ENCODE results near the gene C9orf72. TPM values are rescaled to one million over a fixed set of nuclear protein-coding genes. Genes with fewer than 3 reads are reported as not detected.

Gene C9orf72
- total RNA-seq, 3 donors from 2014 or later (not counting 1 experiment from before 2014, with no cell fraction given): 12.5 to 19.0 (median 16.8) TPM

DNA sequence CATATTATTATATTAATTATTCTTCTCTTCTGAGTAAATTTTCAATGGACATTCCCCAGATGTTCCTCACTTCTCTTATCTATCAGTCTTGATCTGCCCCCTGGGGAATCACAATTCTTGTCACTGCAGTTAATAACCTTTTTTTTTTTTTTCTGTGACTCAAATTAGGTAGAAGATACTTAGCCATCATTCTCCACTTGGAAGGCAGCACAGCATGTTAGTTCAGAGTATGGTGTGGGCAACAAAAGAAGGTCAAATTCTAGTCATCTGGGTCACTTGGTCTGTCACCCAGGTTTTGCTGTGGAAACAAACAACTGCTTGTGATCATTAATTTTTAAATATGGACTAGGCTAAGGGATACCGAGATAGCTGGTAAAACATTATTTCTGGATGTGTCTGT, 35.5 kb downstream of the C9orf72 start:
- H3K27ac ChIP-seq (ENCODE audit: low read length): no peak overlapping the region
- Mint-ChIP-seq H3K27me3 (ENCODE audit: low read depth in 2 of 2) (no peaks in the 10 kb centered on the region), H3K4me1 (no peaks in the 10 kb centered on the region), H3K36me3 (no peaks in the 10 kb centered on the region), H3K4me3 (no peak overlapping the region), H3K27ac (no peak overlapping the region), H3K9me3 (no peaks in the 10 kb centered on the region)
- intact Hi-C loops (cut with micrococcal nuclease): loop anchor here (10.0 kb wide), 1 partner anchor 503 kb away; no protein-coding TSS in a partner anchor
- H3K4me1 ChIP-seq (ENCODE audit: control insufficient read depth, insufficient read depth, low read length): no peaks in the 10 kb centered on the region
- ATAC-seq (no peak), DNase-seq (no peak)
- no peaks in the 10 kb centered on the region for H3K36me3 ChIP-seq (ENCODE audit: control insufficient read depth, insufficient read depth, low read length)
- H3K9me3 ChIP-seq (ENCODE audit: control insufficient read depth, insufficient read depth, low read length): no peaks in the 10 kb centered on the region
- no peaks in the 10 kb centered on the region for H3K27me3 ChIP-seq (ENCODE audit: control insufficient read depth, insufficient read depth, low read length)
- H3K4me3 ChIP-seq (ENCODE audit: low read length): no peak overlapping the region
- TF ChIP-seq, protein P1, sequence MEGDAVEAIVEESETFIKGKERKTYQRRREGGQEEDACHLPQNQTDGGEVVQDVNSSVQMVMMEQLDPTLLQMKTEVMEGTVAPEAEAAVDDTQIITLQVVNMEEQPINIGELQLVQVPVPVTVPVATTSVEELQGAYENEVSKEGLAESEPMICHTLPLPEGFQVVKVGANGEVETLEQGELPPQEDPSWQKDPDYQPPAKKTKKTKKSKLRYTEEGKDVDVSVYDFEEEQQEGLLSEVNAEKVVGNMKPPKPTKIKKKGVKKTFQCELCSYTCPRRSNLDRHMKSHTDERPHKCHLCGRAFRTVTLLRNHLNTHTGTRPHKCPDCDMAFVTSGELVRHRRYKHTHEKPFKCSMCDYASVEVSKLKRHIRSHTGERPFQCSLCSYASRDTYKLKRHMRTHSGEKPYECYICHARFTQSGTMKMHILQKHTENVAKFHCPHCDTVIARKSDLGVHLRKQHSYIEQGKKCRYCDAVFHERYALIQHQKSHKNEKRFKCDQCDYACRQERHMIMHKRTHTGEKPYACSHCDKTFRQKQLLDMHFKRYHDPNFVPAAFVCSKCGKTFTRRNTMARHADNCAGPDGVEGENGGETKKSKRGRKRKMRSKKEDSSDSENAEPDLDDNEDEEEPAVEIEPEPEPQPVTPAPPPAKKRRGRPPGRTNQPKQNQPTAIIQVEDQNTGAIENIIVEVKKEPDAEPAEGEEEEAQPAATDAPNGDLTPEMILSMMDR (IDR thresholded peaks at IDR 0.05): no peak
- WGBS (ENCODE audit: insufficient coverage): 100% methylated on average over 1 of the region's 1 CpG

GRCh38 chr9:27537027-27537435, 36.2 kb downstream of the C9orf72 start:
- DNase-seq (no peak), ATAC-seq (no peak)
- Mint-ChIP-seq H3K4me1 (no peaks in the 10 kb centered on the region), H3K27ac (no peak overlapping the region), H3K9me3 (no peaks in the 10 kb centered on the region), H3K4me3 (no peak overlapping the region), H3K36me3 (no peaks in the 10 kb centered on the region), H3K27me3 (ENCODE audit: low read depth in 2 of 2) (no peaks in the 10 kb centered on the region)
- intact Hi-C loops (cut with micrococcal nuclease): loop anchor here (10.0 kb wide), 1 partner anchor 502 kb away; no protein-coding TSS in a partner anchor
- 96% methylated on average over 7 of the region's 7 CpGs for WGBS (ENCODE audit: insufficient coverage)
- no peak overlapping the region for H3K4me3 ChIP-seq (ENCODE audit: low read length)
- no peak overlapping the region for H3K27ac ChIP-seq (ENCODE audit: low read length)
- H3K36me3 ChIP-seq (ENCODE audit: control insufficient read depth, insufficient read depth, low read length): no peaks in the 10 kb centered on the region
- TF ChIP-seq, protein P1 (IDR thresholded peaks at IDR 0.05): no peak
- H3K27me3 ChIP-seq (ENCODE audit: control insufficient read depth, insufficient read depth, low read length): no peaks in the 10 kb centered on the region
- no peaks in the 10 kb centered on the region for H3K9me3 ChIP-seq (ENCODE audit: control insufficient read depth, insufficient read depth, low read length)
- H3K4me1 ChIP-seq (ENCODE audit: control insufficient read depth, insufficient read depth, low read length): no peaks in the 10 kb centered on the region

DNA sequence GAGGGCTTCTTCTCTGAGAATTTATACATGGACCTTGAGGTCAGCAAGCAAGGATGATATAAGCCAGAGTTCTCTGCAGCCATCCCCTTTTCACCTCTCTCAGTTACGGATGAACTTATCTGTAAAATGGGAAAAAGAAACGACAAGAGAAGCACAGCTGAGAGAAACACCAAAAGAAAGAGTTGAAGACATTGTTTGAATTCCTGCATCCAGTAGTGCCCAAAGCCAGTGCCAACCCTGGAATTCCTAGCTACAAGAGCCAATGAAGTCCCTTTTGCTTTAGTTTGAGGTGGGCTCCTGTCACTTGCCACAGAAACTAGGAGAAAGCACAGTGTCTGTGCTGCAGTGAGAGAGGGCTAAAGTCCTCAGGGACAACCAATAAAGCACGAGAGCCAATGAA, 37.1 kb downstream of the C9orf72 start:
- DNase-seq: no peak
- H3K36me3 ChIP-seq (ENCODE audit: control insufficient read depth, insufficient read depth, low read length): no peaks in the 10 kb centered on the region
- H3K9me3 Mint-ChIP-seq: no peaks in the 10 kb centered on the region
- WGBS (ENCODE audit: insufficient coverage): 83% methylated on average over 3 of the region's 3 CpGs
- intact Hi-C loops (cut with micrococcal nuclease): loop anchor here (10.0 kb wide), 1 partner anchor 501 kb away; no protein-coding TSS in a partner anchor
- H3K4me3 ChIP-seq (ENCODE audit: low read length): no peak overlapping the region
- H3K36me3 Mint-ChIP-seq: no peaks in the 10 kb centered on the region
- ATAC-seq: no peak
- H3K4me3 Mint-ChIP-seq: no peak overlapping the region
- no peaks in the 10 kb centered on the region for H3K9me3 ChIP-seq (ENCODE audit: control insufficient read depth, insufficient read depth, low read length)
- H3K4me1 ChIP-seq (ENCODE audit: control insufficient read depth, insufficient read depth, low read length): no peaks in the 10 kb centered on the region
- no peak overlapping the region for H3K27ac ChIP-seq (ENCODE audit: low read length)
- no peaks in the 10 kb centered on the region for H3K27me3 ChIP-seq (ENCODE audit: control insufficient read depth, insufficient read depth, low read length)
- TF ChIP-seq, protein P1 (IDR thresholded peaks at IDR 0.05): no peak
- no peaks in the 10 kb centered on the region for H3K4me1 Mint-ChIP-seq
- no peaks in the 10 kb centered on the region for H3K27me3 Mint-ChIP-seq (ENCODE audit: low read depth in 2 of 2)
- H3K27ac Mint-ChIP-seq: no peak overlapping the region

DNA sequence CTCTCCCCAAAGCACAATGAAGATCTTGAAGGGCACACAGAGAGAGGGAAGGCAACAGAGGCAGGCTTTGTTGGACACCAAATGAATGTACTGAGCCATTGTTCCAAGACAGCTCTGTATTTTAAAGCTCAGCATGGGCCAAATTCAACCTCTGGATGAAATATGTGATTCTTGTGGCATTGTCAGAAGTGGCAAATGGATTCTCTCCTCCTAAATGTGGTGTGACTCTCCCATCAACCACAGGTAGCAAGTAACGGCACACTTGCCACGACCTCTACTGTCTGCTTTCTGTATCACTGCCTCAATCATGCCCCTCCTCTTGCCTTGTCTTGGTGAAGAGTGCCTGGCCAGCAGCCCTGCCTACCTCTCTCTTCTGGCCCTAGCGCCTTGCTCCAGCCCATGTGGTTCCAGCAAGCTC, 37.6 kb downstream of the C9orf72 start:
- 54% methylated on average over 3 of the region's 3 CpGs for WGBS (ENCODE audit: insufficient coverage)
- H3K4me3 Mint-ChIP-seq: no peak overlapping the region
- H3K27me3 Mint-ChIP-seq (ENCODE audit: low read depth in 2 of 2): no peaks in the 10 kb centered on the region
- H3K27me3 ChIP-seq (ENCODE audit: control insufficient read depth, insufficient read depth, low read length): no peaks in the 10 kb centered on the region
- H3K36me3 Mint-ChIP-seq: no peaks in the 10 kb centered on the region
- TF ChIP-seq, protein P1 (IDR thresholded peaks at IDR 0.05): no peak
- ATAC-seq (peak in 1 of 3 donors; percentile 58), DNase-seq (peak in 1 of 2 donors; percentile 5)
- no peaks in the 10 kb centered on the region for H3K9me3 Mint-ChIP-seq
- intact Hi-C loops (cut with micrococcal nuclease): loop anchor here (10.0 kb wide), 1 partner anchor 501 kb away; no protein-coding TSS in a partner anchor
- no peak overlapping the region for H3K27ac ChIP-seq (ENCODE audit: low read length)
- no peak overlapping the region for H3K27ac Mint-ChIP-seq
- H3K36me3 ChIP-seq (ENCODE audit: control insufficient read depth, insufficient read depth, low read length): no peaks in the 10 kb centered on the region
- no peaks in the 10 kb centered on the region for H3K9me3 ChIP-seq (ENCODE audit: control insufficient read depth, insufficient read depth, low read length)
- H3K4me1 ChIP-seq (ENCODE audit: control insufficient read depth, insufficient read depth, low read length): no peaks in the 10 kb centered on the region
- H3K4me1 Mint-ChIP-seq: no peaks in the 10 kb centered on the region
- H3K4me3 ChIP-seq (ENCODE audit: low read length): no peak overlapping the region
